Liver (tissue), 9 donors: ENCODE measurements around the gene CCDC28B. TPM values are rescaled to one million over a fixed set of nuclear protein-coding genes. Genes with fewer than 3 reads are reported as not detected.

Source experiments
- DNase-seq: peaks from one replicate; pipeline ENCODE4 v3.0.0-alpha.2; 2017; ENCODE audit warnings: low spot score
- H3K27ac ChIP-seq, 2 donors: one replicate each; pipeline ENCODE4 v1.7.0; 2013; ENCODE audit warnings: inconsistent platforms in 2 of 2, low read length in 2 of 2, control low read depth in 1 of 2, low read depth in 1 of 2, mild to moderate bottlenecking in 1 of 2
- H3K27me3 ChIP-seq, 4 donors: one replicate each; pipeline versions ENCODE4 v1.6.1 to v1.7.0; 2013; ENCODE audit warnings: low read length in 3 of 4, inconsistent platforms in 1 of 4, mild to moderate bottlenecking in 1 of 4, moderate library complexity in 1 of 4; ENCODE audit not compliant: control insufficient read depth in 4 of 4, insufficient read depth in 4 of 4
- H3K36me3 ChIP-seq, 4 donors: one replicate each; pipeline versions ENCODE4 v1.6.1 to v1.7.0; 2013; ENCODE audit warnings: low read length in 3 of 4, mild to moderate bottlenecking in 3 of 4, low read depth in 1 of 4, moderate library complexity in 1 of 4; ENCODE audit not compliant: control insufficient read depth in 4 of 4, insufficient read depth in 3 of 4
- H3K4me1 ChIP-seq, 4 donors: one replicate each; pipeline versions ENCODE4 v1.6.1 to v1.7.0; 2013; ENCODE audit warnings: low read length in 3 of 4, mild to moderate bottlenecking in 3 of 4, moderate library complexity in 1 of 4; ENCODE audit not compliant: control insufficient read depth in 4 of 4, insufficient read depth in 4 of 4
- H3K4me3 ChIP-seq, 3 donors: one replicate each; pipeline versions ENCODE4 v1.6.1 to v1.7.0; 2013; ENCODE audit warnings: low read length in 3 of 3, control low read depth in 1 of 3, low read depth in 1 of 3, mild to moderate bottlenecking in 1 of 3
- H3K9ac ChIP-seq, 2 donors: one replicate each; pipeline ENCODE4 v1.7.0; 2013; ENCODE audit warnings: low read length in 2 of 2, mild to moderate bottlenecking in 2 of 2, moderate library complexity in 2 of 2, control low read depth in 1 of 2, low read depth in 1 of 2
- H3K9me3 ChIP-seq, 4 donors: one replicate each; pipeline versions ENCODE4 v1.6.1 to v1.7.0; 2013; ENCODE audit warnings: low read length in 3 of 4; ENCODE audit not compliant: control insufficient read depth in 4 of 4
- EGR1 ChIP-seq, 2 donors: IDR thresholded peaks; 2 replicates each; pipeline ENCODE4 v1.6.1; 2016 to 2018; ENCODE audit warnings: antibody characterized with exemption in 2 of 2, low read depth in 2 of 2
- FOXA1 ChIP-seq: IDR thresholded peaks from 2 replicates; pipeline ENCODE4 v1.6.1; 2016; ENCODE audit warnings: antibody characterized with exemption
- FOXA2 ChIP-seq: IDR thresholded peaks from 2 replicates; pipeline ENCODE4 v1.6.1; 2016; ENCODE audit warnings: antibody characterized with exemption
- HNF4G ChIP-seq: IDR thresholded peaks from 2 replicates; pipeline ENCODE4 v1.6.1; 2016; ENCODE audit warnings: antibody characterized with exemption
- JUND ChIP-seq, 2 donors: IDR thresholded peaks; 2 replicates each; pipeline ENCODE4 v1.6.1; 2016; ENCODE audit warnings: antibody characterized with exemption in 2 of 2
- RAD21 ChIP-seq, 2 donors: IDR thresholded peaks; 2 replicates each; pipeline ENCODE4 v1.6.1; 2016; ENCODE audit warnings: antibody characterized with exemption in 2 of 2, mild to moderate bottlenecking in 2 of 2
- RXRA ChIP-seq, 2 donors: IDR thresholded peaks; 2 replicates each; pipeline ENCODE4 v1.6.1; 2017 to 2018; ENCODE audit warnings: antibody characterized with exemption in 2 of 2, mild to moderate bottlenecking in 1 of 2
- SP1 ChIP-seq: IDR thresholded peaks from 2 replicates; pipeline ENCODE4 v1.6.1; 2018; ENCODE audit warnings: antibody characterized with exemption, mild to moderate bottlenecking
- TAF1 ChIP-seq: conservative IDR thresholded peaks from 2 replicates; pipeline ENCODE4 v1.6.1; 2016; ENCODE audit warnings: antibody characterized with exemption, mild to moderate bottlenecking
- YY1 ChIP-seq: IDR thresholded peaks from 2 replicates; pipeline ENCODE4 v1.6.1; 2016; ENCODE audit warnings: antibody characterized with exemption, mild to moderate bottlenecking
- WGBS: extraction: QIAGEN DNeasy Blood & Tissue Kit; methylation state at CpG from one replicate; pipeline ENCODE4 v1.1.7; 2013; 5-methylcytosine and 5-hydroxymethylcytosine counted together
- polyA plus RNA-seq, 2 donors: library from polyadenylated mRNA; stranded (reverse) in 1 of 2; unstranded in 1 of 2; fragments of 200-250 nt in 1 of 2; fragments of >200 nt in 1 of 2; fragmentation: Nextera tagmentation in 1 of 2; extraction: Ambion mirVana in 1 of 2; gene quantifications; one replicate each; pipeline versions ENCODE4 v1.2.1 to v1.2.3, GENCODE V29; 2013 to 2015
- total RNA-seq, 2 donors: library from RNA; depleted of rRNA; stranded (reverse); fragments of >200 nt; gene quantifications; one replicate each; pipeline ENCODE4 v1.2.3, GENCODE V29; 2014
- TF ChIP-seq, protein P1 (sequence below): IDR thresholded peaks from 2 replicates; pipeline ENCODE4 v1.6.1; 2016; ENCODE audit warnings: antibody characterized with exemption
- TF ChIP-seq, protein P2 (sequence below): IDR thresholded peaks from 2 replicates; pipeline ENCODE4 v1.6.1; 2016; ENCODE audit warnings: antibody characterized with exemption, mild to moderate bottlenecking
- TF ChIP-seq, protein P3 (sequence below): IDR thresholded peaks from 2 replicates; pipeline ENCODE4 v1.6.1; 2016; ENCODE audit warnings: antibody characterized with exemption
- donor health status: healthy.
- donor health status: healthy.
- donor health status: healthy.
- donor health status: healthy.
- donor health status: healthy.

The CCDC28B gene
- total and polyA plus RNA-seq, 4 donors: 0.75 to 20.6 (median 1.0) TPM

DNA sequence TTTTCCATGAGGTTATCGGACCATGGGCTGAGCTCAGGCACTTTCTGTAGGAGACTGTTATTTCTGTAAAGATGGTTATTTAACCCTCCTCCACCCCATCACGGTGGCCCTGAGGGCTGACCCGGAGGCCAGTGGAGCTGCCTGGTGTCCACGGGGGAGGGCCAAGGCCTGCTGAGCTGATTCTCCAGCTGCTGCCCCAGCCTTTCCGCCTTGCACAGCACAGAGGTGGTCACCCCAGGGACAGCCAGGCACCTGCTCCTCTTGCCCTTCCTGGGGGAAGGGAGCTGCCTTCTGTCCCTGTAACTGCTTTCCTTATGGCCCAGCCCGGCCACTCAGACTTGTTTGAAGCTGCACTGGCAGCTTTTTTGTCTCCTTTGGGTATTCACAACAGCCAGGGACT is 2.6 kb upstream of the CCDC28B start:
- Histone ChIP-seq H3K27ac (no peak overlapping the region), H3K9ac (no peak overlapping the region), H3K4me1 (peaks cover 0 to 34% (median 20%) of the 10 kb centered on the region in 4 donors), H3K9me3 (no peaks in the 10 kb centered on the region), H3K36me3 (peaks cover 13 to 46% (median 34%) of the 10 kb centered on the region in 4 donors), H3K4me3 (no peak overlapping the region), H3K27me3 (no peaks in the 10 kb centered on the region)
- DNase-seq: no peak
- no peak for TF ChIP-seq JUND (IDR thresholded peaks at IDR 0.05)
- TF ChIP-seq TAF1: no peak
- TF ChIP-seq HNF4G: no peak
- no peak for TF ChIP-seq RAD21 (IDR thresholded peaks at IDR 0.05)
- TF ChIP-seq, protein P1, sequence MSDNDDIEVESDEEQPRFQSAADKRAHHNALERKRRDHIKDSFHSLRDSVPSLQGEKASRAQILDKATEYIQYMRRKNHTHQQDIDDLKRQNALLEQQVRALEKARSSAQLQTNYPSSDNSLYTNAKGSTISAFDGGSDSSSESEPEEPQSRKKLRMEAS: no peak
- TF ChIP-seq, protein P2, sequence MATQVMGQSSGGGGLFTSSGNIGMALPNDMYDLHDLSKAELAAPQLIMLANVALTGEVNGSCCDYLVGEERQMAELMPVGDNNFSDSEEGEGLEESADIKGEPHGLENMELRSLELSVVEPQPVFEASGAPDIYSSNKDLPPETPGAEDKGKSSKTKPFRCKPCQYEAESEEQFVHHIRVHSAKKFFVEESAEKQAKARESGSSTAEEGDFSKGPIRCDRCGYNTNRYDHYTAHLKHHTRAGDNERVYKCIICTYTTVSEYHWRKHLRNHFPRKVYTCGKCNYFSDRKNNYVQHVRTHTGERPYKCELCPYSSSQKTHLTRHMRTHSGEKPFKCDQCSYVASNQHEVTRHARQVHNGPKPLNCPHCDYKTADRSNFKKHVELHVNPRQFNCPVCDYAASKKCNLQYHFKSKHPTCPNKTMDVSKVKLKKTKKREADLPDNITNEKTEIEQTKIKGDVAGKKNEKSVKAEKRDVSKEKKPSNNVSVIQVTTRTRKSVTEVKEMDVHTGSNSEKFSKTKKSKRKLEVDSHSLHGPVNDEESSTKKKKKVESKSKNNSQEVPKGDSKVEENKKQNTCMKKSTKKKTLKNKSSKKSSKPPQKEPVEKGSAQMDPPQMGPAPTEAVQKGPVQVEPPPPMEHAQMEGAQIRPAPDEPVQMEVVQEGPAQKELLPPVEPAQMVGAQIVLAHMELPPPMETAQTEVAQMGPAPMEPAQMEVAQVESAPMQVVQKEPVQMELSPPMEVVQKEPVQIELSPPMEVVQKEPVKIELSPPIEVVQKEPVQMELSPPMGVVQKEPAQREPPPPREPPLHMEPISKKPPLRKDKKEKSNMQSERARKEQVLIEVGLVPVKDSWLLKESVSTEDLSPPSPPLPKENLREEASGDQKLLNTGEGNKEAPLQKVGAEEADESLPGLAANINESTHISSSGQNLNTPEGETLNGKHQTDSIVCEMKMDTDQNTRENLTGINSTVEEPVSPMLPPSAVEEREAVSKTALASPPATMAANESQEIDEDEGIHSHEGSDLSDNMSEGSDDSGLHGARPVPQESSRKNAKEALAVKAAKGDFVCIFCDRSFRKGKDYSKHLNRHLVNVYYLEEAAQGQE: no peak
- TF ChIP-seq RXRA (IDR thresholded peaks at IDR 0.05): no peak
- 81% methylated on average over 6 of the region's 6 CpGs for WGBS

DNA sequence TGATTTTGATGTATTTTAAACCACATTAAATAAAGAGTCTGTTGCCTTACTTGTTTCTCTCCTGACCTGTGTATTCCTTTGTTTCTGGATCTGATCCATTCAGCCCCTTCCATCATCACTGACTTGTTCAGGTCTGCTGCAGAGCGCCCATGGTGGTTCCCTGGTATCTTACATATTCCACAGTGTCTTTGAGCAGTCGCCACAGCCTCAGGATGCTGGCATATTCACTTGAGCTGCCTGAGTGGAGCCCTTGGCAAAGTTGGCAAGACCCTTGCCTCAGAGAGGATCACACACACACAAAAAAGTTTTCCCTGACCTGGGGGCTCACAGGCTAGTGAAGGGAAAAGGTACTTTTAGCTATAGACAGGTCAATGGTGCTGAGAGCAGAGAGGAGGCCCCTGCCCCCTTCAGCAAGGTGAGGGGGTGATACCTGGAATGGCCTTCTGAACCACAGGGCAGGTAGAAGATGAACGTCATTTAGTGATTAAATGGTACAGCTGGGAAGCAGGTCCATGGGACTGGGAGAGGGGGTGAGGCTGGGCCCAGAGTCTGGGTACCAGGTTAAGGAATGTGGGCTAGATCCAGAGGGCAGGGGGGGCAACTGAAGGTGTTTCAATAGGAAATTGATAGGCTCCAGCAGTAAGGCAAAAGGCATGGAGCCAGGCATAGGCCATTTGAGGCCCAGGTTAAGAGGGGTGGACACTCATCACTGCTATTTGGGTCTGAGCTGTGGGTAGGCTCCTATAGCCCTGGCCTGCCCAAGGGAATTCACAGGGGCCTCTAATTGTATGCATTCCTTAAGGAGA is 2.0 kb upstream of the CCDC28B start:
- TF ChIP-seq YY1: no peak
- TF ChIP-seq EGR1 (IDR thresholded peaks at IDR 0.05; ENCODE audit: low read depth in 2 of 2): no peak
- TF ChIP-seq, protein P3, sequence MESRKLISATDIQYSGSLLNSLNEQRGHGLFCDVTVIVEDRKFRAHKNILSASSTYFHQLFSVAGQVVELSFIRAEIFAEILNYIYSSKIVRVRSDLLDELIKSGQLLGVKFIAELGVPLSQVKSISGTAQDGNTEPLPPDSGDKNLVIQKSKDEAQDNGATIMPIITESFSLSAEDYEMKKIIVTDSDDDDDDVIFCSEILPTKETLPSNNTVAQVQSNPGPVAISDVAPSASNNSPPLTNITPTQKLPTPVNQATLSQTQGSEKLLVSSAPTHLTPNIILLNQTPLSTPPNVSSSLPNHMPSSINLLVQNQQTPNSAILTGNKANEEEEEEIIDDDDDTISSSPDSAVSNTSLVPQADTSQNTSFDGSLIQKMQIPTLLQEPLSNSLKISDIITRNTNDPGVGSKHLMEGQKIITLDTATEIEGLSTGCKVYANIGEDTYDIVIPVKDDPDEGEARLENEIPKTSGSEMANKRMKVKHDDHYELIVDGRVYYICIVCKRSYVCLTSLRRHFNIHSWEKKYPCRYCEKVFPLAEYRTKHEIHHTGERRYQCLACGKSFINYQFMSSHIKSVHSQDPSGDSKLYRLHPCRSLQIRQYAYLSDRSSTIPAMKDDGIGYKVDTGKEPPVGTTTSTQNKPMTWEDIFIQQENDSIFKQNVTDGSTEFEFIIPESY: no peak
- no peak for TF ChIP-seq SP1
- no peak for TF ChIP-seq FOXA1
- TF ChIP-seq HNF4G: no peak
- TF ChIP-seq FOXA2: no peak
- TF ChIP-seq TAF1: no peak
- TF ChIP-seq, protein P1: no peak
- Histone ChIP-seq H3K4me3 (no peak overlapping the region), H3K9ac (no peak overlapping the region), H3K27ac (no peak overlapping the region), H3K27me3 (no peaks in the 10 kb centered on the region), H3K4me1 (peaks cover 0 to 34% (median 20%) of the 10 kb centered on the region in 4 donors), H3K36me3 (peaks cover 10 to 40% (median 31%) of the 10 kb centered on the region in 4 donors), H3K9me3 (no peaks in the 10 kb centered on the region)
- WGBS: 91% methylated on average over 3 of the region's 3 CpGs
- no peak for DNase-seq
